CD14-positive monocyte (primary cell): ENCODE results near the gene ALPI. TPM values are rescaled to one million over a fixed set of nuclear protein-coding genes. Genes with fewer than 3 reads are reported as not detected.

Source experiments
- DNase-seq, 3 donors: peaks; one replicate each; pipeline ENCODE4 v3.0.0-alpha.2; 2011 to 2022
- H2AFZ ChIP-seq: 2 replicates; pipeline ENCODE4 v1.6.0; 2012; ENCODE audit warnings: mild to moderate bottlenecking, low read depth, low read length, inconsistent platforms; ENCODE audit not compliant: insufficient read depth, poor library complexity, severe bottlenecking
- H3K27ac ChIP-seq, 2 donors: 1 replicate in 1 of 2; 2 replicates in 1 of 2; pipeline ENCODE4 v1.5.1; 2012 to 2013; ENCODE audit warnings: low read length in 2 of 2, control low read depth in 1 of 2, inconsistent platforms in 1 of 2, low read depth in 1 of 2, mild to moderate bottlenecking in 1 of 2
- H3K27me3 ChIP-seq, 2 donors: one replicate each; pipeline versions ENCODE4 v1.6.0 to v1.6.1; 2011 to 2013; ENCODE audit warnings: low read length in 2 of 2; ENCODE audit not compliant: control insufficient read depth in 2 of 2, insufficient read depth in 2 of 2
- H3K36me3 ChIP-seq, 2 donors: replicated peaks in 1 of 2; 1 replicate in 1 of 2; 2 replicates in 1 of 2; pipeline versions ENCODE4 v1.5.1 to v1.6.1; 2012 to 2013; ENCODE audit warnings: low read length in 2 of 2, control low read depth in 1 of 2, inconsistent platforms in 1 of 2, mild to moderate bottlenecking in 1 of 2; ENCODE audit not compliant: insufficient read depth in 2 of 2, control insufficient read depth in 1 of 2
- H3K4me1 ChIP-seq, 2 donors: 1 replicate in 1 of 2; 2 replicates in 1 of 2; pipeline versions ENCODE4 v1.5.1 to v1.6.1; 2012 to 2013; ENCODE audit warnings: low read length in 2 of 2, control low read depth in 1 of 2, inconsistent platforms in 1 of 2, mild to moderate bottlenecking in 1 of 2, moderate library complexity in 1 of 2; ENCODE audit not compliant: insufficient read depth in 2 of 2, control insufficient read depth in 1 of 2
- H3K4me2 ChIP-seq: replicated peaks from 2 replicates; pipeline ENCODE3; 2012; ENCODE audit warnings: low read length, moderate library complexity, mild to moderate bottlenecking; ENCODE audit not compliant: poor library complexity, severe bottlenecking; ENCODE audit errors: extremely low read depth
- H3K4me3 ChIP-seq, 3 experiments: fragments of 200-600 bp in 1 of 3; sonication (generic) in 1 of 3; replicated peaks in 1 of 3; 1 replicate in 2 of 3; 2 replicates in 1 of 3; pipeline ENCODE4 v1.5.1; 2011 to 2013; ENCODE audit warnings: low read length in 3 of 3, mild to moderate bottlenecking in 3 of 3, control low read depth in 2 of 3, low read depth in 2 of 3, inconsistent platforms in 1 of 3, moderate library complexity in 1 of 3
- H3K79me2 ChIP-seq: 2 replicates; pipeline ENCODE4 v1.6.0; 2012; ENCODE audit warnings: mild to moderate bottlenecking, control low read depth, inconsistent platforms, low read length, moderate library complexity; ENCODE audit not compliant: insufficient read depth
- H3K9ac ChIP-seq: 2 replicates; pipeline ENCODE4 v1.6.0; 2017; ENCODE audit warnings: low read length, mild to moderate bottlenecking; ENCODE audit not compliant: insufficient read depth, poor library complexity, severe bottlenecking
- H3K9me3 ChIP-seq, 2 donors: replicated peaks in 1 of 2; 1 replicate in 1 of 2; 2 replicates in 1 of 2; pipeline versions ENCODE4 v1.5.1 to v1.6.1; 2012 to 2013; ENCODE audit warnings: low read length in 2 of 2, control low read depth in 1 of 2; ENCODE audit not compliant: control insufficient read depth in 1 of 2, insufficient read depth in 1 of 2
- H4K20me1 ChIP-seq: 2 replicates; pipeline ENCODE4 v1.6.0; 2012; ENCODE audit warnings: mild to moderate bottlenecking, low read length, control low read depth, moderate library complexity; ENCODE audit not compliant: insufficient read depth
- H3K27ac Mint-ChIP-seq, 7 donors: one replicate each; pipeline ENCODE4 v1.8.0; 2020; ENCODE audit warnings: mild to moderate bottlenecking in 7 of 7, mixed read lengths in 7 of 7, moderate library complexity in 6 of 7, inconsistent platforms in 2 of 7
- H3K27me3 Mint-ChIP-seq, 3 donors: one replicate each; pipeline ENCODE4 v1.8.0; 2021 to 2022; ENCODE audit warnings: low read depth in 3 of 3, mild to moderate bottlenecking in 3 of 3, mixed read lengths in 3 of 3, moderate library complexity in 3 of 3, inconsistent platforms in 1 of 3
- H3K36me3 Mint-ChIP-seq, 2 donors: one replicate each; pipeline ENCODE4 v1.8.0; 2020; ENCODE audit warnings: mixed read lengths in 2 of 2, inconsistent platforms in 1 of 2, mild to moderate bottlenecking in 1 of 2
- H3K4me1 Mint-ChIP-seq: one replicate; pipeline ENCODE4 v1.8.0; 2020; ENCODE audit warnings: mild to moderate bottlenecking, mixed read lengths
- H3K4me3 Mint-ChIP-seq, 2 donors: one replicate each; pipeline ENCODE4 v1.8.0; 2020; ENCODE audit warnings: mild to moderate bottlenecking in 2 of 2, mixed read lengths in 2 of 2, moderate library complexity in 1 of 2
- H3K9me3 Mint-ChIP-seq, 7 donors: one replicate each; pipeline ENCODE4 v1.8.0; 2020 to 2022; ENCODE audit warnings: mixed read lengths in 7 of 7, mild to moderate bottlenecking in 6 of 7, moderate library complexity in 6 of 7, inconsistent platforms in 2 of 7
- WGBS: methylation state at CpG from one replicate; pipeline ENCODE4 v1.1.5; 2013; ENCODE audit warnings: missing lambda C conversion rate; ENCODE audit not compliant: insufficient coverage; 5-methylcytosine and 5-hydroxymethylcytosine counted together
- intact Hi-C, 2 donors: fragments of 100-400 bp; cut with micrococcal nuclease; formaldehyde crosslinking; loops; one replicate each; pipeline versions ENCODE4 v1.15.0 to v1.15.1; 2023
- polyA plus RNA-seq, 3 donors: library from polyadenylated mRNA; depleted of rRNA in 1 of 3; unstranded in 2 of 3; stranded (reverse) in 1 of 3; fragments of 300-500 nt in 2 of 3; fragments of >200 nt in 1 of 3; fragmentation: Illumina TruSeq in 2 of 3; gene quantifications; 1 replicate in 2 of 3; 2 replicates in 1 of 3; pipeline ENCODE4 v1.2.3, GENCODE V29; 2012 to 2021
- TF ChIP-seq, protein P1 (sequence below): fragments of 200-600 bp; IDR thresholded peaks from one replicate; pipeline ENCODE4 v1.8.0; 2022; ENCODE audit warnings: antibody characterized with exemption, mild to moderate bottlenecking

Gene ALPI
- polyA plus RNA-seq, 3 donors, result not detected

- Mint-ChIP-seq H3K36me3 (no peaks in the 10 kb centered on the region), H3K4me3 (peak overlapping the region in 1 of 2 donors; percentile 30), H3K9me3 (peaks cover 2 to 17% (median 8%) of the 10 kb centered on the region in 7 donors), H3K27ac (peak overlapping the region in 1 of 7 donors; percentile 15), H3K27me3 (peaks cover 11 to 36% (median 11%) of the 10 kb centered on the region in 3 donors), H3K4me1 (peaks cover 6% of the 10 kb centered on the region)
- Histone ChIP-seq H4K20me1 (no peaks in the 10 kb centered on the region), H3K36me3 (no peaks in the 10 kb centered on the region), H3K4me3 (peak overlapping the region in 1 of 3 experiments; percentile 23), H2AFZ (no peak overlapping the region), H3K79me2 (no peaks in the 10 kb centered on the region), H3K4me1 (peaks cover 0 to 3% of the 10 kb centered on the region in 2 donors), H3K27me3 (peaks cover 0 to 6% of the 10 kb centered on the region in 2 donors), H3K9me3 (peaks cover 0 to 4% of the 10 kb centered on the region in 2 donors), H3K27ac (no peak overlapping the region), H3K4me2 (peak overlapping the region; percentile 22), H3K9ac (no peak overlapping the region)
- intact Hi-C loops, result no loop called here
- WGBS, result 33% methylated on average over 5 of the region's 7 CpGs
- peak; percentile 9 to 44 (median 36) for DNase-seq
- TF ChIP-seq, protein P1, sequence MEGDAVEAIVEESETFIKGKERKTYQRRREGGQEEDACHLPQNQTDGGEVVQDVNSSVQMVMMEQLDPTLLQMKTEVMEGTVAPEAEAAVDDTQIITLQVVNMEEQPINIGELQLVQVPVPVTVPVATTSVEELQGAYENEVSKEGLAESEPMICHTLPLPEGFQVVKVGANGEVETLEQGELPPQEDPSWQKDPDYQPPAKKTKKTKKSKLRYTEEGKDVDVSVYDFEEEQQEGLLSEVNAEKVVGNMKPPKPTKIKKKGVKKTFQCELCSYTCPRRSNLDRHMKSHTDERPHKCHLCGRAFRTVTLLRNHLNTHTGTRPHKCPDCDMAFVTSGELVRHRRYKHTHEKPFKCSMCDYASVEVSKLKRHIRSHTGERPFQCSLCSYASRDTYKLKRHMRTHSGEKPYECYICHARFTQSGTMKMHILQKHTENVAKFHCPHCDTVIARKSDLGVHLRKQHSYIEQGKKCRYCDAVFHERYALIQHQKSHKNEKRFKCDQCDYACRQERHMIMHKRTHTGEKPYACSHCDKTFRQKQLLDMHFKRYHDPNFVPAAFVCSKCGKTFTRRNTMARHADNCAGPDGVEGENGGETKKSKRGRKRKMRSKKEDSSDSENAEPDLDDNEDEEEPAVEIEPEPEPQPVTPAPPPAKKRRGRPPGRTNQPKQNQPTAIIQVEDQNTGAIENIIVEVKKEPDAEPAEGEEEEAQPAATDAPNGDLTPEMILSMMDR, result no peak
These were observed 10.3 kb downstream of the ALPI start for GRCh38 chr2:232466221-232466620.

- Histone ChIP-seq H3K4me1 (no peaks in the 10 kb centered on the region), H4K20me1 (no peaks in the 10 kb centered on the region), H3K4me3 (no peak overlapping the region), H3K27me3 (peaks cover 0 to 18% of the 10 kb centered on the region in 2 donors), H3K9ac (no peak overlapping the region), H3K27ac (no peak overlapping the region), H3K9me3 (peaks cover 4% of the 10 kb centered on the region in 2 donors), H3K79me2 (no peaks in the 10 kb centered on the region), H3K36me3 (no peaks in the 10 kb centered on the region), H2AFZ (no peak overlapping the region), H3K4me2 (no peak overlapping the region)
- Mint-ChIP-seq H3K27me3 (peaks cover 17 to 48% (median 24%) of the 10 kb centered on the region in 3 donors), H3K4me3 (no peak overlapping the region), H3K9me3 (peaks cover 0 to 11% (median 6%) of the 10 kb centered on the region in 7 donors), H3K36me3 (no peaks in the 10 kb centered on the region), H3K4me1 (no peaks in the 10 kb centered on the region), H3K27ac (no peak overlapping the region)
- TF ChIP-seq, protein P1, result no peak
- DNase-seq, result no peak
- intact Hi-C loops, result no loop called here
- whole genome bisulfite sequencing, result 68% methylated on average over 6 of the region's 6 CpGs
These were observed 17.5 kb downstream of the ALPI start for GRCh38 chr2:232473467-232473890.
